Erythroblast (primary cell): Measurements from ENCODE around the gene NEUROD2.

Source experiments
- GATA1 ChIP-seq: IDR thresholded peaks from 2 replicates; pipeline ENCODE4 v1.6.1; 2011; ENCODE audit warnings: low read depth, mild to moderate bottlenecking, control low read depth, low read length, moderate library complexity
- POLR2A ChIP-seq: IDR thresholded peaks from 2 replicates; pipeline ENCODE4 v1.6.1; 2011; ENCODE audit warnings: mild to moderate bottlenecking, low read length

DNA sequence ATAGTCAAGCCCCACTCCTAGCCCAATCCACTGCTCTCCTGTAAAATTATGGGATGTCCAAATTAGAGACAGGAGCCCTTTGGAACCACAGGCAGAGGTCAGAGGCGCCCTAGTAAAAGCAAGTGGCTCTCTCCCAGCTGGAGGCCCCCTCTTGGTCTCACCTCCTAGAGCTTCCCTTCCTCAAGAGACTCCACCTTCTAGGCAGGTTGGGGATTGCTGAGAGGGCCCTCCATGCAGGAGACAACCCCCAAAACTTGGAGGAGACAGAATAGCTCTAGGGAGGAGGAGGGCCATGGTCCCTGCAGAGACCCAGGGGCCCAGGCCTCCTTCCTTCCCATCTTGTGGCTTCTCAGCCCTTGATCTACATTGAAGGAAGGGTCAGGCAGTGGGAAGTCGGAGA is 29.4 kb downstream of the NEUROD2 start:
- TF ChIP-seq POLR2A = no peak
- TF ChIP-seq GATA1 = no peak
